Left colon (tissue), 2 donors: ENCODE data around the gene HOXB5. TPM values are rescaled to one million over a fixed set of nuclear protein-coding genes. Genes with fewer than 3 reads are reported as not detected.

ENCODE experiments used
- ATAC-seq: fragments of 200-7000 bp; cut with Tn5 transposase; one replicate; pipeline ENCODE4 v1.9.1; 2020; ENCODE audit warnings: mild to moderate bottlenecking, moderate library complexity
- DNase-seq, 2 donors: peaks; one replicate each; pipeline ENCODE4 v3.0.0-alpha.2; 2020
- intact Hi-C, 2 donors: fragments of 100-400 bp; cut with DNase I in 1 of 2; cut with micrococcal nuclease in 1 of 2; formaldehyde crosslinking; loops; one replicate each; pipeline versions ENCODE4 v1.11.2 to v1.14.0; 2022; cut with DNase I, micrococcal nuclease
- total RNA-seq, 2 donors: library from RNA; stranded (reverse); fragmentation: NEBNext Ultra II Directional; extraction: Animal tissue kit (Norgen Biotek cat#: 25700); gene quantifications; one replicate each; pipeline ENCODE4 v1.2.1, GENCODE V29; 2021
- donor health status: DM: no; HTN: no; CAD: no.
- donor health status: DM: yes; HTN: yes; CAD: no.

Gene HOXB5
- total RNA-seq, 2 donors from 2014 or later = 14.5 to 16.4 TPM

- ATAC-seq (no peak), DNase-seq (peak; percentile 9 to 23)
- intact Hi-C loops = no loop called here
Measured at GRCh38 chr17:48570325-48571023, 23.1 kb downstream of the HOXB5 start.

GRCh38 chr17:48569674-48570324 lies 23.8 kb downstream of the HOXB5 start:
- ATAC-seq (no peak), DNase-seq (no peak)
- intact Hi-C loops = no loop called here

- DNase-seq (no peak), ATAC-seq (no peak)
- intact Hi-C loops = no loop called here
Measured at GRCh38 chr17:48569240-48569582, 24.4 kb downstream of the HOXB5 start.

GRCh38 chr17:48568499-48569239 lies 24.9 kb downstream of the HOXB5 start:
- intact Hi-C loops = no loop called here
- ATAC-seq = no peak
- peak in 1 of 2 donors; percentile 13 for DNase-seq

GRCh38 chr17:48567646-48568354 lies 25.8 kb downstream of the HOXB5 start:
- peak; percentile 57 for ATAC-seq
- intact Hi-C loops = no loop called here
- DNase-seq = no peak

- ATAC-seq (peak; percentile 91), DNase-seq (peak; percentile 70 to 81)
- intact Hi-C loops = no loop called here
Measured at GRCh38 chr17:48567209-48567608, 26.4 kb downstream of the HOXB5 start.

- DNase-seq (no peak), ATAC-seq (no peak)
- intact Hi-C loops = no loop called here
Measured at GRCh38 chr17:48566717-48567116, 26.9 kb downstream of the HOXB5 start.

GRCh38 chr17:48565925-48566710 lies 27.5 kb downstream of the HOXB5 start:
- no peak for ATAC-seq
- intact Hi-C loops = no loop called here
- DNase-seq = peak in 1 of 2 donors; percentile 4

GRCh38 chr17:48565022-48565554 lies 28.5 kb downstream of the HOXB5 start:
- intact Hi-C loops = no loop called here
- no peak for DNase-seq
- ATAC-seq = no peak

- intact Hi-C loops = no loop called here
- DNase-seq (no peak), ATAC-seq (no peak)
Measured at GRCh38 chr17:48564188-48565021, 29.2 kb downstream of the HOXB5 start.

- intact Hi-C loops = no loop called here
- ATAC-seq (no peak), DNase-seq (no peak)
Measured at GRCh38 chr17:48563867-48564187, 29.8 kb downstream of the HOXB5 start.

GRCh38 chr17:48563385-48563838 lies 30.2 kb downstream of the HOXB5 start:
- DNase-seq (no peak), ATAC-seq (no peak)
- intact Hi-C loops = no loop called here

- intact Hi-C loops = no loop called here
- ATAC-seq = no peak
Measured at GRCh38 chr17:48562934-48563333, 30.6 kb downstream of the HOXB5 start.

GRCh38 chr17:48561884-48562810 lies 31.4 kb downstream of the HOXB5 start:
- intact Hi-C loops = no loop called here
- no peak for DNase-seq
- no peak for ATAC-seq

More at GRCh38 chr17:48562934-48563333, 30.6 kb downstream of the HOXB5 start:
- no peak for DNase-seq

- intact Hi-C loops = no loop called here
- no peak for ATAC-seq
- DNase-seq = no peak
Measured at GRCh38 chr17:48559840-48560817, 33.5 kb downstream of the HOXB5 start.
